Effector memory CD4-positive, alpha-beta T cell (primary cell): ENCODE measurements around the gene SLC24A5.

ENCODE experiments used
- DNase-seq, 3 donors: peaks; one replicate each; pipeline ENCODE4 v3.0.0-alpha.2; 2020
- H3K27ac ChIP-seq: 2 replicates; pipeline ENCODE4 v1.7.0; 2013; ENCODE audit warnings: mild to moderate bottlenecking, low read length, moderate library complexity; ENCODE audit not compliant: insufficient read depth, poor library complexity, severe bottlenecking
- H3K27me3 ChIP-seq: replicated peaks from 2 replicates; pipeline ENCODE4 v1.7.0; 2013; ENCODE audit warnings: mild to moderate bottlenecking, low read length; ENCODE audit not compliant: insufficient read depth, control insufficient read depth, poor library complexity, severe bottlenecking
- H3K36me3 ChIP-seq: 2 replicates; pipeline ENCODE4 v1.7.0; 2013; ENCODE audit warnings: mild to moderate bottlenecking, low read length, moderate library complexity; ENCODE audit not compliant: control insufficient read depth, insufficient read depth
- H3K4me1 ChIP-seq: 2 replicates; pipeline ENCODE4 v1.7.0; 2013; ENCODE audit warnings: low read length, mild to moderate bottlenecking; ENCODE audit not compliant: control insufficient read depth, insufficient read depth, poor library complexity, severe bottlenecking
- H3K4me3 ChIP-seq: 2 replicates; pipeline ENCODE4 v1.7.0; 2013; ENCODE audit warnings: low read length, low read depth, mild to moderate bottlenecking; ENCODE audit not compliant: insufficient read depth, poor library complexity, severe bottlenecking
- H3K9me3 ChIP-seq: 2 replicates; pipeline ENCODE4 v1.7.0; 2013; ENCODE audit warnings: mild to moderate bottlenecking, low read length, moderate library complexity; ENCODE audit not compliant: control insufficient read depth

SLC24A5 gene

DNA sequence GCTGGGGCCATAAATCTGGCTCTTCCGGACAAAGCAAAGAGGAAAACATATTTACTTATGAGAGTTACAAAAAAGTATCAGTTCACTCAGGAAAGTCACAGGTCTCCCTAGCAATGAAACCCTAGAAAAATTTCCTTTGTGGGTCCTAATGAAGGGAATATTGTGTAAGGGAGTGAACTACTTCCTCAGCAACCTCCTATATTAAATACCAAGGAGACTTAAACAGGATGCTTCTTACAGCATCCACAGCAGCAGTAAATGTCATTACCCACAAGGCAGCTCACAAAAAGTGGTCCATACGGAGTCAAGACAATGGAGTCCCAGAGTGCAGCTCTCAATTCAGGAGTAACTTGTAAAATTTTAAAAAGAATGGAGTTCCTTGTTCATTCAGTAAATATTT lies 14.9 kb upstream of the SLC24A5 start:
- Histone ChIP-seq H3K4me3 (no peak overlapping the region), H3K9me3 (no peaks in the 10 kb centered on the region), H3K36me3 (no peaks in the 10 kb centered on the region), H3K4me1 (no peaks in the 10 kb centered on the region), H3K27me3 (no peaks in the 10 kb centered on the region), H3K27ac (no peak overlapping the region)
- DNase-seq: no peak

DNA sequence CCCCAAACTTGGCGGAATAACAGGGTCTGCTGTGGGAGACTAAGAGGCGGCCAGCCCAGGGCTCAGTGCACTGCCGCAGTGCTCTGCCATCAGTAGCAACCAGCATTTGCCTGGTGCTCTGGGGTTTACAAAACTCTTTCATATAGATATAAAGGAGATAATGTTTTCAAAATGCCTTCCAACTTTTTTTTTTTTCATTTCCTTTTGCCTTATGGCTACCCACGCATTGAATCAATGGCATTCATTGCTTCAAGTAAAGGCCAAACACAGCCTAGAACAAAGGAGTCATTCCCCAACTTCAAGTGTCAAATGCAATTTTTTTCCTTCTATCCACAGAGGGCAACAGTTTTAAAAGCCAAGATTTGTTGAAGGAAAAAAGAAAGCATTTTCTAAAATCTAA lies 11.6 kb upstream of the SLC24A5 start:
- Histone ChIP-seq H3K36me3 (no peaks in the 10 kb centered on the region), H3K27ac (no peak overlapping the region), H3K4me3 (no peak overlapping the region), H3K27me3 (no peaks in the 10 kb centered on the region), H3K4me1 (no peaks in the 10 kb centered on the region), H3K9me3 (no peaks in the 10 kb centered on the region)
- no peak for DNase-seq

DNA sequence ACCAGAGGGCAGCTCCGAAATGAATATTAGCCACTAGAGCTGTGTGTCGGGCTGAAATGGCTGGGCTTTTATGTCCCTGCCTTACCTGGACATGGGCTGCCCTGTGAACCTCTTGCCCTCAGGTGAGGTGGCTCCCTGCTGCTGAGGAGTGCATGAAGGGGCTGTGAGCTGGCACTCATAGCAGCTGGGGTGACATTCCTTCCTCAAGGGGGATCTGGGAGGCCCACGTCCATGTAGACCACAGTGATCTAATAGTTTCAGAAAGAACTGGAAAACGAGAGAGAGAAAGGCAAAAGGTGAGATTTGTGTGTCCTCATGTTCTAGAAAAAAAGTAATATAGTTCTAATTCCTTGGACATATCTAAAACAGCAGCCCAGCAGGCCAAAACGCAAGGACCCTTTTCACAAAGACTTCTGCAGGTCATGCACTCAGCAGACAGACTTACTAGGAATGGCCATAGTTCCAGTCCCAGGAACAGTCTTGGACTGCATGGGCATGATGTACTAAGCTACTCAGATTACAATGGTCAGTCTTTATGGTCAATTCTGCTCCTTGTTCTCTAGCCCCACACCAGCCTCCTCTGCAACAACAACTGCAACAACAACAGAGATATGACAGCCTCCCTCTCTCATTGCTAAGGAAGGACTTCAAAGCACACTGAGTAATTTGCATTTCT lies 10.8 kb upstream of the SLC24A5 start:
- no peak for DNase-seq
- no peaks in the 10 kb centered on the region for H3K9me3 ChIP-seq
- H3K4me1 ChIP-seq: no peaks in the 10 kb centered on the region
- H3K4me3 ChIP-seq: no peak overlapping the region
- H3K27ac ChIP-seq: no peak overlapping the region
- H3K36me3 ChIP-seq: no peaks in the 10 kb centered on the region
- H3K27me3 ChIP-seq: no peaks in the 10 kb centered on the region

DNA sequence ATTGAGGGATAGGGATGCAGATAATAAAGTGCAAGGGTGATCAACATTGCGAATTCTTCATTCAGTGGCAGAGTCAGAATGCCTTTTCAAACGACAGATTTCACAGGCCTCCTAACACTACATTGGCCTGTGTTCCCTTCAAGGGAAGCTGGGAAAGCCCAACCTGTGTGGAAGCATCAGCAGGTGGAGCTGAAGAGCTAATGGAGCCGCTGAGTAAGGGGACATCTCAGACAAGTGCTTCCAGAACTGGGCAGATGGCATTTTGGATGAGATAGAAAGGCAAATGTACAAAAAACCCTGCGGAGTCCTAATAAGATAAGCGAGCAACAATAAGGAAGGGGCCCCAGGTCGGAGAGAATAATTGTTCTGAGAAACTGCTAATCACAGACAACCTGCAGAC lies 8.5 kb upstream of the SLC24A5 start:
- no peak for DNase-seq
- H3K4me1 ChIP-seq: no peaks in the 10 kb centered on the region
- H3K27ac ChIP-seq: no peak overlapping the region
- no peaks in the 10 kb centered on the region for H3K36me3 ChIP-seq
- no peaks in the 10 kb centered on the region for H3K27me3 ChIP-seq
- no peak overlapping the region for H3K4me3 ChIP-seq
- H3K9me3 ChIP-seq: no peaks in the 10 kb centered on the region

DNA sequence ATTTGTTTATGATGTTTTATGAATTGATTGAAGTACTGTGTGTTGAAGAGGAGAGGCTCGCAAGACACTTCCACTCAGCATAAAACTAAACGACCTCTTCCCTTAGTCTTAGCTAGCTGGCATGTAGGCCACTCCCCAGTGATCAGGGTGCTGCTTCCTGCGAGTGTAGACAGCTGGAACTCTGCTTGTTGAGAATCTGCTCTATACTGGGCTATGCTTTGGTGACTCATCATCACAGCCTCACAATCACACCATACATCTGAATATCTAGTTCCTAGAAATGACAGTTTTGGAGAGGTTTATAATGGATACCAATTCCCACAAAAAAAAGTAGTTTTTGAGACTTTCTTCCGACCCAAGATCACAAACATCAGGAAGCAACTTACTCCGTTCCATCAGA lies 1.5 kb upstream of the SLC24A5 start:
- Histone ChIP-seq H3K36me3 (no peaks in the 10 kb centered on the region), H3K9me3 (no peaks in the 10 kb centered on the region), H3K4me1 (no peaks in the 10 kb centered on the region), H3K27me3 (no peaks in the 10 kb centered on the region), H3K4me3 (no peak overlapping the region), H3K27ac (no peak overlapping the region)
- DNase-seq: no peak

DNA sequence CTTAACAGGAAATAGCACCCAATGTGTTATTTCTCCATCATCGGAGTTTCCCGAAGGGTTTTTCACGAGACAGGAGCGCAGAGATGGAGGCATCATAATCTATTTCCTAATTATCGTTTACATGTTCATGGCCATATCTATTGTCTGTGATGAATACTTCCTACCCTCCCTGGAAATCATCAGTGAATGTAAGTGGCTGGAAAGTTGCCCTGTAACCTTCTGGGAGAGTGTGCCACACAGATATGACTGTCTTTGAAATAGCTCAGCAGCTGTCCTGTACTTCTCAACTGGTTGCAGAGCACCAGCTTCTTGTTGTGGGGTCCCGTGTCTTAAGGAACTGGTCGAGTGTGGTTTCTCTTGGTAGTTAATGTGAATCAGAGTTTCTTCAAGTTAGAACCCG lies 1.1 kb downstream of the SLC24A5 start:
- Histone ChIP-seq H3K27me3 (no peaks in the 10 kb centered on the region), H3K27ac (no peak overlapping the region), H3K4me3 (no peak overlapping the region), H3K4me1 (no peaks in the 10 kb centered on the region), H3K36me3 (no peaks in the 10 kb centered on the region), H3K9me3 (no peaks in the 10 kb centered on the region)
- no peak for DNase-seq

DNA sequence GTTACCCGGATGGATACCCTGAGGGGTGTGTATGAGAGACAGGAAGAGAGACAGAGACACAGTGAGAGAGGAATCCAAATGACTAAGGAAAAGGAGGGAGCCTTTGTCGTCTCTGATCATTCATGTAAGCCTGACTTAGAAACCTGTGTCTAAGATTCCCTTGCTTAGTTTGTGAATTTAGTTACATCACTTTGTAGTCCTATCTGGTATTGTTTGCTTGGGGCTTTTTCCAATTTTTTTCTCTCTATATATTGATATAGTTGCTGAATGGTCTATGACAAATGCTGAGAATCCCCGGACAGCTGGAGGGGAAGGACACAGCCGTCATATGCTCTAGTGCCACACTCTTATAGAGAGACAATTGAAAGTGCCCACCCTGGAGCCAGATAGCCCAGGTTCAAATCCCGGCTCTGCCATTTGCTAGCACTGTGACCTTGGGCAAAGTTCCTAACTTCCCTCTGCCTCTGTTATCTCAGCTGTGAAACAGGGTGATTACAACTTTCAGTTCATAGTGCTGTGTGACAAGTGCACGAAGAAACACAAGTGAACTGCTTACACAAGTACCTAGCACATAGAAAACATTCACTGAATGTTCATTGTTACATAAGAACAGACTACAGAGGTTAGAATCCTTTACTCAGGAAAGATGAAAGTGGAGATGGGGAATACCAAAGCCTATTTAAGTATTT lies 6.0 kb downstream of the SLC24A5 start:
- no peak overlapping the region for H3K27ac ChIP-seq
- H3K27me3 ChIP-seq: no peaks in the 10 kb centered on the region
- no peaks in the 10 kb centered on the region for H3K4me1 ChIP-seq
- H3K36me3 ChIP-seq: no peaks in the 10 kb centered on the region
- no peak for DNase-seq
- H3K9me3 ChIP-seq: no peaks in the 10 kb centered on the region
- no peak overlapping the region for H3K4me3 ChIP-seq

DNA sequence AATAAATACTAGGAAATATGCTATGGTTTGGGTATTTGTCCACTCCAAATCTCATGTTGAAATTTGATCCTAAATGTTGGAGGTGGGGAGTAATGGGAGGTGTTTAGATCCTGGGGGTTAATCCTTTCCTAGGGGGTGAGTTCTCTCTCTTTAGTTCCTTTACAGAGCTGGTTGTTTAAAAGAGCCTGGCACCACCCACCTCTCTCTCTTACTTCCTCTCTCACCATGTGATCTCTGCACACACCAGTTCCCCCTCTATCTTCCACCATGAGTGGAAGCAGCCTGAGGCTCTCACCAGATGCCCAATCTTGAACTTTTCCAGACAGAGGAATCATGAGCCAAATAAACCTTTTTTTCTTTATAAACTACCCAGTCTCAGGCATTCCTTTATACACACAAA lies 10.5 kb downstream of the SLC24A5 start:
- H3K4me1 ChIP-seq: no peaks in the 10 kb centered on the region
- H3K9me3 ChIP-seq: no peaks in the 10 kb centered on the region
- H3K27ac ChIP-seq: no peak overlapping the region
- DNase-seq: no peak
- no peak overlapping the region for H3K4me3 ChIP-seq
- H3K36me3 ChIP-seq: no peaks in the 10 kb centered on the region
- no peaks in the 10 kb centered on the region for H3K27me3 ChIP-seq

DNA sequence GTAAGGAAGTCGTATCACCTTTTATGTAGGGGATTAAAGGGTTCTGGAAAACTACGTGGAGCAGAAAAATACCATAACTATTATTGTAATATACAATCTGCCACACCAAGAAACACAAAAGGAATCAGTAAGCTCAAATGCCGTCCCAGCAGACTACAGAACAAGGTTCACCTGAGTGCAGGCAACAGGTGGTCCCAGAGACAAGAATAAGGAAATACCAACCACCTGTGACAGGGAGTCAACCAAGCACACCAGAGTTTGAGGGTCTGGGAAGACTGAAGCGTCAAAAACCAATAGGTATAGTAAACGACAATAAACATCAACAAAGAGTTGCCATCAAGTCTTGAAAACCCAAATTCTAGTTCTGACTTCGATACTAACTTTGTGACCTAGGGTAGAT lies 12.1 kb downstream of the SLC24A5 start:
- DNase-seq: no peak
- Histone ChIP-seq H3K36me3 (no peaks in the 10 kb centered on the region), H3K9me3 (no peaks in the 10 kb centered on the region), H3K4me1 (no peaks in the 10 kb centered on the region), H3K27me3 (no peaks in the 10 kb centered on the region), H3K27ac (no peak overlapping the region), H3K4me3 (no peak overlapping the region)

DNA sequence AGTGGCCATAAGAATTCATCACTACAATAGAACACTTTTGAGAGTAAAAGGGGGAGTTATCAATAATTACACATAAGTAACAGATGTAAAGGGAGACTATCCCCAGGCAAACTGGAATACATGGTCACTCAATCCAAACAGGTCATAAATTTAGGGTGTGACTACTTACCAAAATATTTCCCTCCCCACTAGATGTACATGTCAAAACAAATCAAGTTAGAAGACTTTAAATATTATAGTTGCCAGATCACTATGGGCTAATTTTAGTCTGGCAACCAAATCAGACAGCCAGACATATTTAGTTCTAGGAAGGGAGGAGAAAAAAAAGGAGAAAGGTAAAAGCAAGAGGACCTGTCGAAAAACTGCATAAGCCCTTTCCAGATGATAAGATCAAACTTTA lies 23.1 kb downstream of the SLC24A5 start:
- Histone ChIP-seq H3K4me3 (no peak overlapping the region), H3K36me3 (no peaks in the 10 kb centered on the region), H3K4me1 (no peaks in the 10 kb centered on the region), H3K9me3 (no peaks in the 10 kb centered on the region), H3K27me3 (no peaks in the 10 kb centered on the region), H3K27ac (no peak overlapping the region)
- DNase-seq: no peak
